Uterus (tissue), 2 donors: ENCODE measurements around the gene PSEN1.

Source experiments
- CTCF ChIP-seq, 4 experiments: fragments of 200-600 bp in 2 of 4; fragments of 450-650 bp in 2 of 4; sonication (generic) in 2 of 4; IDR thresholded peaks; one replicate each; pipeline ENCODE4 v1.5.1; 2016 to 2019; ENCODE audit warnings: antibody characterized with exemption in 4 of 4, mild to moderate bottlenecking in 2 of 4, moderate library complexity in 1 of 4
- POLR2A ChIP-seq, 2 donors: fragments of 450-650 bp; IDR thresholded peaks; one replicate each; pipeline ENCODE4 v1.6.1; 2016; ENCODE audit warnings: antibody characterized with exemption in 2 of 2, mild to moderate bottlenecking in 1 of 2, moderate library complexity in 1 of 2

- TF ChIP-seq CTCF (IDR thresholded peaks at IDR 0.05) (no peak), POLR2A (IDR thresholded peaks at IDR 0.05) (no peak)
Measured at GRCh38 chr14:73133795-73134194, 2.5 kb upstream of the PSEN1 start.
